Measurements from ENCODE around the gene PDE6A.

- no peak for TF ChIP-seq CTCF (IDR thresholded peaks at IDR 0.05; ENCODE audit: insufficient read depth, low read length)
- TF ChIP-seq POLR2AphosphoS5 (IDR thresholded peaks at IDR 0.05; ENCODE audit: low read depth), result no peak
These were observed 80.8 kb downstream of the PDE6A start for GRCh38 chr5:149863830-149864229.

Data from HL-60 (cell line).